ENCODE data around the gene B4GALT3.

DNA sequence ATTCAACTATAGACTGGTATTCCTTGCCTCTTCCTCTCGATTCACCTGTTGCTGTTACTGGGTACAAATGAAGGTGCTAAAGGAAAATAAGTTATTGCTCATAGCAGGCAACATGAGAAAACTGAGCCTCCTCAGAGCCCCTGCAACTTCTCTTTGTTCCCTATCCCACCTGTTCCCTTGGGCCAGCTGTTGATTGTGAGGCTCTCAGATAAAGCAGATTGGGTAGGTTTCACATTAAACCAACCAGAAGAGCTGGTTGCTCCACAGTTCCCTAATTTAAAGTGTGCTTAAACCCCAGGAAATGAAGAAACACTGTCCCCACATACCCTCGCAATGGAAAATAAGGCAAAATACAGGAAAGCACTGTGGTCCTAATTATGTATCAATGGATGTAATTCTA lies 49.7 kb downstream of the B4GALT3 start:
- TF ChIP-seq, protein P1, sequence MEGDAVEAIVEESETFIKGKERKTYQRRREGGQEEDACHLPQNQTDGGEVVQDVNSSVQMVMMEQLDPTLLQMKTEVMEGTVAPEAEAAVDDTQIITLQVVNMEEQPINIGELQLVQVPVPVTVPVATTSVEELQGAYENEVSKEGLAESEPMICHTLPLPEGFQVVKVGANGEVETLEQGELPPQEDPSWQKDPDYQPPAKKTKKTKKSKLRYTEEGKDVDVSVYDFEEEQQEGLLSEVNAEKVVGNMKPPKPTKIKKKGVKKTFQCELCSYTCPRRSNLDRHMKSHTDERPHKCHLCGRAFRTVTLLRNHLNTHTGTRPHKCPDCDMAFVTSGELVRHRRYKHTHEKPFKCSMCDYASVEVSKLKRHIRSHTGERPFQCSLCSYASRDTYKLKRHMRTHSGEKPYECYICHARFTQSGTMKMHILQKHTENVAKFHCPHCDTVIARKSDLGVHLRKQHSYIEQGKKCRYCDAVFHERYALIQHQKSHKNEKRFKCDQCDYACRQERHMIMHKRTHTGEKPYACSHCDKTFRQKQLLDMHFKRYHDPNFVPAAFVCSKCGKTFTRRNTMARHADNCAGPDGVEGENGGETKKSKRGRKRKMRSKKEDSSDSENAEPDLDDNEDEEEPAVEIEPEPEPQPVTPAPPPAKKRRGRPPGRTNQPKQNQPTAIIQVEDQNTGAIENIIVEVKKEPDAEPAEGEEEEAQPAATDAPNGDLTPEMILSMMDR (IDR thresholded peaks at IDR 0.05): no peak
- TF ChIP-seq POLR2A (IDR thresholded peaks at IDR 0.05) (no peak), POLR2AphosphoS5 (IDR thresholded peaks at IDR 0.05) (no peak), EP300 (IDR thresholded peaks at IDR 0.05; ENCODE audit: low read depth) (no peak)
